Measurements from ENCODE around the gene PIGU.
"Not testable (repeated sequence)": the region's sequence is repeated elsewhere in the genome, so short reads cannot be mapped to it uniquely, and the experiment has no call there.

Gene PIGU

DNA sequence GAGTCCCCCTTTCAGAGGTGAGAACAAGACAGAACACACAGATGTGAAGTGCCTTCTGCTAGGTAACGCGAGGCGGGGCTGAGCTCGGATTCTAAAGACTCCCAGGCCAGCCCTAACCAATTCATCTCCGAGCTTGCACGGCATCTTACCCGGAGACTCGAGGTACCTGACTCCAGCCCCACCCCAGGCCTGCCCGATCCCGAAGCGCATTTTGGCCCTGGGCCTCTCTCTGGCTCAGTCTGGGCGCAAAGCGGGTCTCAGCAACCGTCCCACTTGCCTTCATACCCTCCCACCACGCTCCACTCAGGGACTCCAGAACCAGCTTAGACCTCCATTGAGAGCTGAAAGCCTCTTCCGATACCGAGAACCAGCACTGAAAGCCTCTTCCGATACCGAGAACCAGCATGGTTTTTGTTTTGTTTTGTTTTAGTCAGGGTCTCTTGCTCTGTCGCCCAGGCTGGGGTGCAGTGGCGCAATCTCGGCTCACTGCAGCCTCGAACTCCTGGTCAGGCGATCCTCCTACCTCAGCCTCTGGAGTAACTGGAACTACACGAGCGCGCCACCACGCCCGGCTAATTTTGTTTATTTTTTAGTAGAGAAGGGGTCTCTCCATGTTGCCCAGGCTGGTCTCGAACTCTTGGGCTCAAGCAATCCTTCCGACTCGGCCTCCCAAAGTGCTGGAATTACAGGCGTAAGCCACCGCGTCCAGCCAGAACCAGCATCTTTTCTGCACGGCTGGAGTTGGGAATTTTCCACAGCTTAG lies 161.2 kb downstream of the PIGU start:
- H3K36me3 ChIP-seq (ENCODE audit: insufficient read depth, low read length) = peaks cover 4% of the 10 kb centered on the region; the same call in 1 of the 2 replicates
- no peaks in the 10 kb centered on the region for H3K9me3 ChIP-seq (ENCODE audit: low read depth, low read length)
- TF ChIP-seq FOXP2 (optimal IDR thresholded peaks at IDR 0.05; ENCODE audit: control extremely low read depth, extremely low read length, insufficient read depth) = no peak
- no peak for TF ChIP-seq EZH2 (IDR thresholded peaks at IDR 0.05)
- TF ChIP-seq POLR2AphosphoS5 (IDR thresholded peaks at IDR 0.05; ENCODE audit: borderline replicate concordance, low read depth, low read length) = no peak
- DNase-seq (ENCODE audit: low read depth, low spot score) = no peak
- peak overlapping the region; percentile 92 for H3K9ac ChIP-seq (ENCODE audit: insufficient read length)
- H3K4me3 ChIP-seq = peak overlapping the region; percentile 96
- H3K27ac ChIP-seq = peak overlapping the region; percentile 52

DNA sequence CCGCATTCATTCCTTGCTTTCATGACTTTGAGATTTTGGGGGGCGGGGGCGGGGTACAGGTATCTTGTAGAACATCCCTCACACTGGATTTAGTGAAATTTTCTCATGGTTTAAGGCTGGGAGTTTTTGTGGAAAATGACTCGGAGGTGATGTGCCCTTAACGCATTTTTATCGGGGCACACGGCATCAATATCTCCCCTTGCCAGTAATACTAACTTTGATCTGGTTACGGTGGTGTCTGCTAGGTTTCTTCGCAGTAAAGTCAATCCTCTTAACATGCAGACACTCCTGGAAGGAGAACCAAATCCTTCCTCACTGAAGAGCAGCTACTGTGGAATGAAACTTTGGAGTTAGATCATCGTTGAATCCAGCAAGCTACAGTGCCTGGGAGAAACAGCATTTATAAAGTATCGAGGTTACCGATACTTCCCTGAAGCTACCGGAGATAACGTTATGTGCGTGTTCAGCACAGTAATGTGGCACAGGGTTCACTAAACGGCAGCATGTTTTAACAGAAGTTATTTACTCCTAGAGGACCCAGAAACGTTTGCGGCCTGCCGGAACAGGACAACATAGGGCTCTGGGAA lies 161.9 kb downstream of the PIGU start:
- Histone ChIP-seq H3K9me3 (ENCODE audit: low read depth, low read length) (no peaks in the 10 kb centered on the region), H3K9ac (ENCODE audit: insufficient read length) (no peak overlapping the region), H3K4me3 (no peak overlapping the region), H3K36me3 (ENCODE audit: insufficient read depth, low read length) (peaks cover 9% of the 10 kb centered on the region; the same call in 1 of the 2 replicates), H3K27ac (peak overlapping the region; percentile 52)
- DNase-seq (ENCODE audit: low read depth, low spot score) = no peak
- no peak for TF ChIP-seq EZH2 (IDR thresholded peaks at IDR 0.05)
- no peak for TF ChIP-seq POLR2AphosphoS5 (IDR thresholded peaks at IDR 0.05; ENCODE audit: borderline replicate concordance, low read depth, low read length)
- TF ChIP-seq FOXP2 (optimal IDR thresholded peaks at IDR 0.05; ENCODE audit: control extremely low read depth, extremely low read length, insufficient read depth) = no peak

GRCh38 chr20:34514034-34514433 lies 162.9 kb downstream of the PIGU start:
- H3K4me3 ChIP-seq; H3K9ac ChIP-seq (ENCODE audit: insufficient read length); H3K9me3 ChIP-seq (ENCODE audit: low read depth, low read length); DNase-seq (ENCODE audit: low read depth, low spot score): not testable (repeated sequence)
- Histone ChIP-seq H3K36me3 (ENCODE audit: insufficient read depth, low read length) (peaks cover 11% of the 10 kb centered on the region), H3K27ac (peak overlapping the region; percentile 52; the same call in 1 of the 2 replicates)

DNA sequence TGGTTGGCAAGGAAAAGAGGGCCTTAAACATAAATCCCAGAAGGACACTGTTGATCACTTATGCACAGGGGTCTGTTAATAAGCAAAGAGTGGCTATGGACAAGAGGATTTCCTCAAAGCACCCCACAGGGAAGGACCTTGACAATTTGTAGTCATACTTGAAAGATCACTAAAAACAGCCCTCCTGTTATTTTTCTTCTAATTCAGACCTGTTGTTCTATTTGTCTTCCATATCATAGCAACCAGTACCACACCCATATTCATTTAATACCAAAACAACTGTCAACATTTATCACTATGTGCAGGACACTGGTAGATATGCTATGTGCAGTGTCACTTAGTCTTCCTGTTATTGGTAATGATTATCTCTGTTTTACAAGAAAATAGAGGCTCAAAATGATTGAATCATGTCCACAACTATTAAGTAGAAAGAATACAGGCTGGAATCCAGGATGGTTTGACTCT lies 163.9 kb downstream of the PIGU start:
- Histone ChIP-seq H3K9ac (ENCODE audit: insufficient read length) (no peak overlapping the region), H3K27ac (no peak overlapping the region), H3K4me3 (no peak overlapping the region), H3K36me3 (ENCODE audit: insufficient read depth, low read length) (peaks cover 14% of the 10 kb centered on the region), H3K9me3 (ENCODE audit: low read depth, low read length) (no peaks in the 10 kb centered on the region)
- DNase-seq (ENCODE audit: low read depth, low spot score) = no peak
- TF ChIP-seq POLR2AphosphoS5 (IDR thresholded peaks at IDR 0.05; ENCODE audit: borderline replicate concordance, low read depth, low read length) (no peak), EZH2 (IDR thresholded peaks at IDR 0.05) (no peak), FOXP2 (optimal IDR thresholded peaks at IDR 0.05; ENCODE audit: control extremely low read depth, extremely low read length, insufficient read depth) (no peak)

DNA sequence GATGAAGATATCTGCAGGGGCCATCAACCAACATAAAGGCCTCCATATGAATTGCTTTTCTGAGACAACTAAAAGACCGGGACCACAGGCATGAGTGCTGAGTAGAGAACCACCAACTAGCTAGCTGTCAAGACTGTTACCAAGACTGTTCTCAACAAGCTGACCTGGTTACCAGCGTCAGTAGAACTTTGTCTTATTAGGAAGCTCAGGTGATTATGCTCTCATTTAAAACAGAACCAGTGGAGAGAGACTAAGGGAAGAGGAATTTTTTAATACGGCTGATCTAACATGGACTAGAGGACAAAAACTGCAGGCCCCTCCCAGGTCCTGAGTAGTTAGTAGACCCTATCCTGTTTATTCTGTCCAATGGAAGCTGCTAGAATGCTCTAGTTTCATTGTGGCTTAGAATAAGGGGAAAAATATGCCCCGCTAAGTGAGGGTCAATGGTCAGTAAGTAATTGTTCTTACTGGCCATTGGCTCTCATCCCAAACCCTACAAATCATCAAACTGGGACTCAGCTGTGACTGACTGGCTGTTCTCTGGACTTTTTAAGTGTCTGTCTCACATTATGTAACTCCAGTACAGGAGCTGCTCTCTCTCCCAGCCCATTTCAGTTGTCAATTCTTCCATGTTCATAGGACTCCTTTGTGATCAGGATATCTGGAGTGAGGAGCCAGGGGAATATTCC lies 164.5 kb downstream of the PIGU start:
- no peak overlapping the region for H3K9ac ChIP-seq (ENCODE audit: insufficient read length)
- no peak overlapping the region for H3K4me3 ChIP-seq
- TF ChIP-seq POLR2AphosphoS5 (IDR thresholded peaks at IDR 0.05; ENCODE audit: borderline replicate concordance, low read depth, low read length) (no peak), FOXP2 (optimal IDR thresholded peaks at IDR 0.05; ENCODE audit: control extremely low read depth, extremely low read length, insufficient read depth) (no peak), EZH2 (IDR thresholded peaks at IDR 0.05) (no peak)
- H3K9me3 ChIP-seq (ENCODE audit: low read depth, low read length) = no peaks in the 10 kb centered on the region
- H3K27ac ChIP-seq = no peak overlapping the region
- peaks cover 20% of the 10 kb centered on the region for H3K36me3 ChIP-seq (ENCODE audit: insufficient read depth, low read length)
- no peak for DNase-seq (ENCODE audit: low read depth, low spot score)

DNA sequence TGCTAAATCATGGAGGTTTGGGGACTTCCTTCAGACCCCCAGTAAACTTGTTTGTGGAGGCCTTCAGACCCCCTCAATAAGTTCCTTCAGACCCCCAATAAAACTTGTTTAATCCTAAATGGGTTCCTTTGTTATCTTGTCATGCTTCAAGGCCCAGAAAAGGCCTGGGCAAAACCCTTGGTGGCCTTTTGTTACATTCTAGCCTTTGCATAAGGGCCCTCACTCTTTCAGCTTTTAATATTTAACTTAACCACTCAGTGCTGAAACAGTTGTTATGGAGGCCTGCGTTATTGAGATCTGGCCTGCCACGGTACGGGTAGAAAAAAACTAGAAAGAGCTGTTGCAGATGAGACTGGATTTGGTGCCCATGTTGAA lies 165.0 kb downstream of the PIGU start:
- no peak for DNase-seq (ENCODE audit: low read depth, low spot score)
- H3K9ac ChIP-seq (ENCODE audit: insufficient read length) = no peak overlapping the region
- H3K27ac ChIP-seq = no peak overlapping the region
- no peaks in the 10 kb centered on the region for H3K9me3 ChIP-seq (ENCODE audit: low read depth, low read length)
- H3K4me3 ChIP-seq = no peak overlapping the region
- TF ChIP-seq FOXP2 (optimal IDR thresholded peaks at IDR 0.05; ENCODE audit: control extremely low read depth, extremely low read length, insufficient read depth) (no peak), POLR2AphosphoS5 (IDR thresholded peaks at IDR 0.05; ENCODE audit: borderline replicate concordance, low read depth, low read length) (no peak), EZH2 (IDR thresholded peaks at IDR 0.05) (no peak)
- peaks cover 22% of the 10 kb centered on the region for H3K36me3 ChIP-seq (ENCODE audit: insufficient read depth, low read length)

DNA sequence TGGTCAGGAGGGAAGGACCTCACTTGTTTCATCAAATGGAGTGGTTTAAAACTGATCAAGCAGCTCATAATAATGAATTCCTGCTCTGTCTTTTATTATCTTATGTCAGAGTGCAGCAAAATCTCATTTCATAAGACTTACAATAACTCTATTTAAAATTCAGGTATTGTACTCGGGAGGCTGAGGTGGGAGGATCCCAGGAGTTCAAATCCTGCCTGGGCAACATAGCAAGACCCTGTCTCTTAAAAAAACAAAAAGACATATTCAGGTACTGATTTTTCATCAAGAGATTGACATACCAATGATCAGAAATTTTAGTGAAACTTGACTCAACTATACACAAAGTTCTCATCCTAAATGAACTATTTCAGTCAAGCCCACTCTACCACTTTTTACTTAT lies 166.3 kb downstream of the PIGU start:
- Histone ChIP-seq H3K27ac (no peak overlapping the region), H3K36me3 (ENCODE audit: insufficient read depth, low read length) (peaks cover 33% of the 10 kb centered on the region), H3K9me3 (ENCODE audit: low read depth, low read length) (no peaks in the 10 kb centered on the region), H3K4me3 (no peak overlapping the region), H3K9ac (ENCODE audit: insufficient read length) (no peak overlapping the region)
- TF ChIP-seq FOXP2 (optimal IDR thresholded peaks at IDR 0.05; ENCODE audit: control extremely low read depth, extremely low read length, insufficient read depth) = no peak
- no peak for TF ChIP-seq POLR2AphosphoS5 (IDR thresholded peaks at IDR 0.05; ENCODE audit: borderline replicate concordance, low read depth, low read length)
- TF ChIP-seq EZH2 (IDR thresholded peaks at IDR 0.05) = no peak
- DNase-seq (ENCODE audit: low read depth, low spot score) = no peak
